Measurements from ENCODE around the gene TWIST2. TPM values are rescaled to one million over a fixed set of nuclear protein-coding genes. Genes with fewer than 3 reads are reported as not detected.

Gene TWIST2
- polyA plus RNA-seq, 1 of the 3 experiments (the other 2 are of a cell fraction) = 19.5 TPM

- TF ChIP-seq SMC3 (IDR thresholded peaks at IDR 0.05; ENCODE audit: low read depth, low read length) = no peak
Observed at GRCh38 chr2:238853218-238853617, 5.3 kb downstream of the TWIST2 start (continued).

- H3F3A ChIP-seq (replicated peaks; ENCODE audit: insufficient read depth) = peaks cover 6% of the 10 kb centered on the region
- no peak overlapping the region for H3K4me2 ChIP-seq
- H3K27ac ChIP-seq (ENCODE audit: low read depth in 2 of 2, low read length in 1 of 2) = no peak overlapping the region
- POLR2A ChIA-PET = no interaction called here
- no peaks in the 10 kb centered on the region for H3K9me2 ChIP-seq
- H3K4me1 ChIP-seq (ENCODE audit: control insufficient read depth in 1 of 2, insufficient read depth in 2 of 2, low read depth in 1 of 2, low read length in 1 of 2) = no peaks in the 10 kb centered on the region
- H2AFZ ChIP-seq (ENCODE audit: low read depth) = no peak overlapping the region
- DNase-seq = no peak
- H3K27me3 ChIP-seq (ENCODE audit: insufficient read depth) = no peaks in the 10 kb centered on the region
- H4K20me1 ChIP-seq (ENCODE audit: insufficient read depth) = no peaks in the 10 kb centered on the region
- WGBS (ENCODE audit: low lambda C conversion rate) = 77% methylated on average over 9 of the region's 9 CpGs
- H3K79me2 ChIP-seq (ENCODE audit: insufficient read depth) = peaks cover 11% of the 10 kb centered on the region
- TF ChIP-seq FOXM1 (IDR thresholded peaks at IDR 0.05; ENCODE audit: low read depth) (no peak), YY1 (IDR thresholded peaks at IDR 0.05; ENCODE audit: low read depth) (no peak), NFIC (IDR thresholded peaks at IDR 0.05; ENCODE audit: borderline replicate concordance) (no peak), ELF1 (IDR thresholded peaks at IDR 0.05) (no peak), POLR2AphosphoS5 (IDR thresholded peaks at IDR 0.05; ENCODE audit: low read depth, low read length) (no peak)
- H3K36me3 ChIP-seq (replicated peaks in 1 of 2; ENCODE audit: control insufficient read depth in 1 of 2, insufficient read depth in 2 of 2, low read length in 1 of 2) = peaks cover 0 to 3% of the 10 kb centered on the region in 2 experiments
- no peaks in the 10 kb centered on the region for H3K9me3 ChIP-seq
- CTCF ChIA-PET = no interaction called here
- no peak overlapping the region for H3K9ac ChIP-seq
- no peak overlapping the region for H3K4me3 ChIP-seq (ENCODE audit: low read depth in 2 of 2, low read length in 1 of 2)
Observed at GRCh38 chr2:238853721-238854120, 5.8 kb downstream of the TWIST2 start.

GRCh38 chr2:238854246-238854645 is 6.4 kb downstream of the TWIST2 start:
- Histone ChIP-seq H3K4me3 (ENCODE audit: low read depth in 2 of 2, low read length in 1 of 2) (no peak overlapping the region), H3K27ac (ENCODE audit: low read depth in 2 of 2, low read length in 1 of 2) (no peak overlapping the region)

GRCh38 chr2:238854699-238855229 is 6.9 kb downstream of the TWIST2 start:
- Histone ChIP-seq H3K4me1 (ENCODE audit: control insufficient read depth in 1 of 2, insufficient read depth in 2 of 2, low read depth in 1 of 2, low read length in 1 of 2) (no peaks in the 10 kb centered on the region), H4K20me1 (ENCODE audit: insufficient read depth) (no peaks in the 10 kb centered on the region), H3K4me3 (ENCODE audit: low read depth in 2 of 2, low read length in 1 of 2) (no peak overlapping the region), H3K36me3 (replicated peaks in 1 of 2; ENCODE audit: control insufficient read depth in 1 of 2, insufficient read depth in 2 of 2, low read length in 1 of 2) (peaks cover 0 to 3% of the 10 kb centered on the region in 2 experiments), H3K9ac (no peak overlapping the region), H3K9me2 (no peaks in the 10 kb centered on the region), H3F3A (replicated peaks; ENCODE audit: insufficient read depth) (peaks cover 6% of the 10 kb centered on the region), H3K9me3 (no peaks in the 10 kb centered on the region), H3K79me2 (ENCODE audit: insufficient read depth) (peaks cover 6% of the 10 kb centered on the region), H2AFZ (ENCODE audit: low read depth) (no peak overlapping the region), H3K4me2 (no peak overlapping the region), H3K27ac (ENCODE audit: low read depth in 2 of 2, low read length in 1 of 2) (no peak overlapping the region), H3K27me3 (ENCODE audit: insufficient read depth) (no peaks in the 10 kb centered on the region)
- 94% methylated on average over 18 of the region's 18 CpGs for WGBS (ENCODE audit: low lambda C conversion rate)
- DNase-seq = no peak
- POLR2A ChIA-PET = no interaction called here
- CTCF ChIA-PET = no interaction called here
- TF ChIP-seq USF1 (IDR thresholded peaks at IDR 0.05; ENCODE audit: borderline replicate concordance, low read depth) = no peak
- no peak for TF ChIP-seq ZBTB33 (IDR thresholded peaks at IDR 0.05; ENCODE audit: borderline replicate concordance, low read depth)
- TF ChIP-seq GATA2 (CRISPR knock-in tag; IDR thresholded peaks at IDR 0.05) = no peak
- TF ChIP-seq TEAD4 (IDR thresholded peaks at IDR 0.05; ENCODE audit: borderline replicate concordance, insufficient read depth) = no peak
- no peak for TF ChIP-seq PBX3 (IDR thresholded peaks at IDR 0.05)
- no peak for TF ChIP-seq NFIC (IDR thresholded peaks at IDR 0.05; ENCODE audit: borderline replicate concordance)
- no peak for TF ChIP-seq FOSL2 (IDR thresholded peaks at IDR 0.05; ENCODE audit: borderline replicate concordance, low read depth)
- no peak for TF ChIP-seq RXRA (IDR thresholded peaks at IDR 0.05; ENCODE audit: borderline replicate concordance, low read depth)

More at GRCh38 chr2:238854246-238854645, 6.4 kb downstream of the TWIST2 start:
- 83% methylated on average over 8 of the region's 8 CpGs for WGBS (ENCODE audit: low lambda C conversion rate)
- peaks cover 0 to 3% of the 10 kb centered on the region in 2 experiments for H3K36me3 ChIP-seq (replicated peaks in 1 of 2; ENCODE audit: control insufficient read depth in 1 of 2, insufficient read depth in 2 of 2, low read length in 1 of 2)
- H3K4me2 ChIP-seq = no peak overlapping the region
- H3K27me3 ChIP-seq (ENCODE audit: insufficient read depth) = no peaks in the 10 kb centered on the region
- no peaks in the 10 kb centered on the region for H3K9me2 ChIP-seq
- H2AFZ ChIP-seq (ENCODE audit: low read depth) = no peak overlapping the region
- POLR2A ChIA-PET = no interaction called here
- CTCF ChIA-PET = no interaction called here
- H3K4me1 ChIP-seq (ENCODE audit: control insufficient read depth in 1 of 2, insufficient read depth in 2 of 2, low read depth in 1 of 2, low read length in 1 of 2) = no peaks in the 10 kb centered on the region
- no peak overlapping the region for H3K9ac ChIP-seq
- H3K9me3 ChIP-seq = no peaks in the 10 kb centered on the region
- no peaks in the 10 kb centered on the region for H4K20me1 ChIP-seq (ENCODE audit: insufficient read depth)
- TF ChIP-seq IRF3 (IDR thresholded peaks at IDR 0.05; ENCODE audit: low read depth, low read length) (no peak), TEAD4 (IDR thresholded peaks at IDR 0.05; ENCODE audit: borderline replicate concordance, insufficient read depth) (no peak)
- peaks cover 11% of the 10 kb centered on the region for H3K79me2 ChIP-seq (ENCODE audit: insufficient read depth)
- peaks cover 6% of the 10 kb centered on the region for H3F3A ChIP-seq (replicated peaks; ENCODE audit: insufficient read depth)
- no peak for DNase-seq
